Measurements from ENCODE around the gene ZFP42. TPM values are rescaled to one million over a fixed set of nuclear protein-coding genes. Genes with fewer than 3 reads are reported as not detected.

Gene ZFP42
- total and polyA plus RNA-seq, 2 of the 8 experiments (the other 6 are each of a cell fraction or from before 2014, with no cell fraction given): 69.4 to 188 TPM

DNA sequence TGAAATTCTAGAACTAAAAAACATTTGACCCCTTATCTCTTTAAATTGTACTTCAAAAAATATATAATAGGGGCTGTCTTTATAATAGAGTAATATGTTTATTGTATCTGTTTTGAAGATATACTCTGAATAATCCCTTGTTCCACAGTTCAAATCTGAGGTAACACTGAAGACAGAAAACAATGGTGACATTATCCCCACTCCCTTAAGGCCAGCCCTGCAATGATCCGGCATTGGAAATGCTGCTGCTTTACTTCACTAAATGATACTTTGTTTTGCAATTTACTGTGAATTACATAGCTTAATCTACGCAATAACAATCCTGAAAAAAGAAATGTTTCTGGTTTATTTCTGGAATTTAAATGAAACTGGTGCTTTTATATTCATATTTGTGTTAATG lies 34.4 kb upstream of the ZFP42 start:
- no peak overlapping the region for H2BK15ac ChIP-seq (ENCODE audit: low read length)
- H3K27ac ChIP-seq (ENCODE audit: low read depth, low read length): no peak overlapping the region
- H2BK120ac ChIP-seq (replicated peaks; ENCODE audit: low read depth, low read length): no peak overlapping the region
- H3K79me1 ChIP-seq (ENCODE audit: low read depth, low read length): no peaks in the 10 kb centered on the region
- H3K9ac ChIP-seq (replicated peaks in 1 of 4; ENCODE audit: extremely low read depth in 1 of 4, low read depth in 3 of 4, low read length in 3 of 4): no peak overlapping the region
- no peak overlapping the region for H4K91ac ChIP-seq (replicated peaks; ENCODE audit: insufficient read length, low read length)
- no peak overlapping the region for H2BK12ac ChIP-seq (ENCODE audit: low read depth, low read length)
- H3K56ac ChIP-seq (replicated peaks; ENCODE audit: insufficient read length, low read depth, low read length): no peak overlapping the region
- no peaks in the 10 kb centered on the region for H3K9me3 ChIP-seq (ENCODE audit: insufficient read depth in 2 of 2, low read depth in 1 of 2, low read length in 1 of 2)
- H3K79me2 ChIP-seq (ENCODE audit: control insufficient read depth in 1 of 2, insufficient read depth in 2 of 2, low read length in 2 of 2): no peaks in the 10 kb centered on the region
- H3K18ac ChIP-seq (ENCODE audit: extremely low read depth, low read length): no peak overlapping the region
- H4K20me1 ChIP-seq (replicated peaks in 1 of 2; ENCODE audit: control insufficient read depth in 1 of 2, insufficient read depth in 2 of 2, low read length in 2 of 2): no peaks in the 10 kb centered on the region
- H3K14ac ChIP-seq (ENCODE audit: insufficient read length): no peak overlapping the region
- no peak overlapping the region for H2AK5ac ChIP-seq (ENCODE audit: low read depth, low read length)
- no peak overlapping the region for H3K4me2 ChIP-seq (ENCODE audit: insufficient read depth in 1 of 2, low read depth in 2 of 2, low read length in 2 of 2)
- 96% methylated on average over 2 of the region's 2 CpGs; no CpG with 5 or more reads in 1 of the 2 experiments for WGBS, 2 experiments (ENCODE audit: extremely low coverage in 1 of 2, insufficient coverage in 1 of 2, insufficient read length in 1 of 2, insufficient replicate concordance in 2 of 2, low coverage in 1 of 2, low lambda C conversion rate in 2 of 2, missing lambda C conversion rate in 1 of 2)
- H3K4me1 ChIP-seq (replicated peaks in 1 of 4; ENCODE audit: control insufficient read depth in 3 of 4, insufficient read depth in 4 of 4, low read length in 3 of 4): no peaks in the 10 kb centered on the region
- H3K4me3 ChIP-seq (ENCODE audit: extremely low read depth in 1 of 4, insufficient read depth in 2 of 4, low read depth in 3 of 4, low read length in 4 of 4): no peak overlapping the region
- H4K5ac ChIP-seq (ENCODE audit: insufficient read length, low read depth, low read length): no peak overlapping the region
- no peaks in the 10 kb centered on the region for H3K27me3 ChIP-seq (replicated peaks in 1 of 4; ENCODE audit: control insufficient read depth in 3 of 4, extremely low read depth in 1 of 4, insufficient read depth in 3 of 4, low read length in 3 of 4)
- ChIA-PET CTCF (ENCODE audit: partially characterized antibody) (interaction anchor here (0.6 kb wide), 1 partner anchor 369 kb away, joined by 5 read pairs; no protein-coding TSS in a partner anchor), POLR2A (ENCODE audit: partially characterized antibody) (no interaction called here)
- H2BK5ac ChIP-seq (ENCODE audit: low read depth, low read length): no peak overlapping the region
- no peaks in the 10 kb centered on the region for H3K23me2 ChIP-seq (ENCODE audit: low read depth, low read length)
- H2AFZ ChIP-seq (ENCODE audit: low read length): no peak overlapping the region
- H2BK20ac ChIP-seq (ENCODE audit: low read length): no peak overlapping the region
- FAIRE-seq (no peak), DNase-seq (ENCODE audit: low read depth in 1 of 2, low spot score in 2 of 2) (no peak)
- H3K36me3 ChIP-seq (ENCODE audit: control insufficient read depth in 2 of 4, insufficient read depth in 4 of 4, low read length in 3 of 4): no peaks in the 10 kb centered on the region
- no peak overlapping the region for H3K23ac ChIP-seq (ENCODE audit: insufficient read length)
- H3K4ac ChIP-seq (replicated peaks; ENCODE audit: insufficient read length, low read depth, low read length): no peak overlapping the region
- no peak overlapping the region for H4K8ac ChIP-seq (ENCODE audit: extremely low read depth, insufficient read depth, low read length)
- no peak for TF ChIP-seq POLR2A (IDR thresholded peaks at IDR 0.05; ENCODE audit: control extremely low read depth in 1 of 2, low read depth in 2 of 2, low read length in 2 of 2)
- no peak for TF ChIP-seq YY1 (IDR thresholded peaks at IDR 0.05; ENCODE audit: low read depth, low read length)
- TF ChIP-seq, protein P1, sequence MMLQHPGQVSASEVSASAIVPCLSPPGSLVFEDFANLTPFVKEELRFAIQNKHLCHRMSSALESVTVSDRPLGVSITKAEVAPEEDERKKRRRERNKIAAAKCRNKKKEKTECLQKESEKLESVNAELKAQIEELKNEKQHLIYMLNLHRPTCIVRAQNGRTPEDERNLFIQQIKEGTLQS (IDR thresholded peaks at IDR 0.05; ENCODE audit: insufficient read depth, low read depth, low read length): no peak
- TF ChIP-seq HDAC2 (IDR thresholded peaks at IDR 0.05; ENCODE audit: borderline replicate concordance in 1 of 2, low read depth in 2 of 2, low read length in 2 of 2): no peak
- TF ChIP-seq FOSL1 (IDR thresholded peaks at IDR 0.05; ENCODE audit: insufficient read depth, low read depth, low read length): no peak
- TF ChIP-seq EZH2 (IDR thresholded peaks at IDR 0.05; ENCODE audit: low read depth, low read length, severe bottlenecking): no peak
- no peak for TF ChIP-seq BACH1 (IDR thresholded peaks at IDR 0.05; ENCODE audit: low read length)
- no peak for TF ChIP-seq JUND (IDR thresholded peaks at IDR 0.05; ENCODE audit: low read length)
- no peak for TF ChIP-seq EGR1 (IDR thresholded peaks at IDR 0.05; ENCODE audit: borderline replicate concordance, low read depth, low read length)
- no peak for TF ChIP-seq ASH2L (IDR thresholded peaks at IDR 0.05; ENCODE audit: low read length)
- TF ChIP-seq GTF2F1 (IDR thresholded peaks at IDR 0.05; ENCODE audit: borderline replicate concordance, low read depth, low read length): no peak
